GM19455 (cell line): ENCODE results near the gene PLEKHH2.
"Not testable (repeated sequence)": the region's sequence is repeated elsewhere in the genome, so short reads cannot be mapped to it uniquely, and the experiment has no call there.

Experiments used
- ATAC-seq: cut with Tn5 transposase; IDR thresholded peaks from one replicate; pipeline ENCODE4 v1.9.1; 2021; ENCODE audit not compliant: unreplicated experiment

Gene PLEKHH2

GRCh38 chr2:43715300-43716098, 78.4 kb downstream of the PLEKHH2 start:
- no peak for ATAC-seq

- ATAC-seq, result no peak
Observed at GRCh38 chr2:43717322-43717721, 80.3 kb downstream of the PLEKHH2 start.

- ATAC-seq, result no peak
Observed at GRCh38 chr2:43718530-43719124, 81.6 kb downstream of the PLEKHH2 start.

GRCh38 chr2:43724728-43725526, 87.9 kb downstream of the PLEKHH2 start:
- no peak for ATAC-seq

- ATAC-seq, result no peak
Observed at GRCh38 chr2:43725711-43726246, 88.7 kb downstream of the PLEKHH2 start.

GRCh38 chr2:43726961-43727633, 90.0 kb downstream of the PLEKHH2 start:
- not testable (repeated sequence) for ATAC-seq

- ATAC-seq, result no peak
Observed at GRCh38 chr2:43727634-43728014, 90.6 kb downstream of the PLEKHH2 start.

- ATAC-seq, result no peak
Observed at GRCh38 chr2:43729491-43730174, 92.6 kb downstream of the PLEKHH2 start.

- no peak for ATAC-seq
Observed at GRCh38 chr2:43731211-43731610, 94.2 kb downstream of the PLEKHH2 start.

- ATAC-seq, result no peak
Observed at GRCh38 chr2:43736637-43737036, 99.6 kb downstream of the PLEKHH2 start.

GRCh38 chr2:43737097-43737854, 100.2 kb downstream of the PLEKHH2 start:
- ATAC-seq, result no peak

- no peak for ATAC-seq
Observed at GRCh38 chr2:43737855-43738254, 100.8 kb downstream of the PLEKHH2 start.

- ATAC-seq, result no peak
Observed at GRCh38 chr2:43738257-43738656, 101.2 kb downstream of the PLEKHH2 start.

- no peak for ATAC-seq
Observed at GRCh38 chr2:43743706-43744105, 106.6 kb downstream of the PLEKHH2 start.

GRCh38 chr2:43745457-43745856, 108.4 kb downstream of the PLEKHH2 start:
- ATAC-seq, result no peak

GRCh38 chr2:43748333-43748732, 111.3 kb downstream of the PLEKHH2 start:
- ATAC-seq, result no peak

GRCh38 chr2:43749583-43749982, 112.5 kb downstream of the PLEKHH2 start:
- ATAC-seq, result no peak

GRCh38 chr2:43751476-43751990, 114.5 kb downstream of the PLEKHH2 start:
- no peak for ATAC-seq

GRCh38 chr2:43752302-43752701, 115.2 kb downstream of the PLEKHH2 start:
- ATAC-seq, result no peak
